GM12801 (cell line): ENCODE measurements around the gene SMAD3.

Experiments used
- CTCF ChIP-seq: IDR thresholded peaks from one replicate; pipeline ENCODE4 v1.5.1; 2011; ENCODE audit warnings: control low read depth; ENCODE audit not compliant: insufficient read length; ENCODE audit errors: extremely low read depth

SMAD3 gene

GRCh38 chr15:67130673-67131601, 65.5 kb downstream of the SMAD3 start:
- no peak for TF ChIP-seq CTCF

GRCh38 chr15:67132276-67132675, 66.9 kb downstream of the SMAD3 start:
- TF ChIP-seq CTCF: no peak

- no peak for TF ChIP-seq CTCF
These were observed 67.6 kb downstream of the SMAD3 start for GRCh38 chr15:67133026-67133425.

GRCh38 chr15:67133738-67134066, 68.3 kb downstream of the SMAD3 start:
- TF ChIP-seq CTCF: no peak

- no peak for TF ChIP-seq CTCF
These were observed 68.9 kb downstream of the SMAD3 start for GRCh38 chr15:67134067-67134838.

- TF ChIP-seq CTCF: no peak
These were observed 69.6 kb downstream of the SMAD3 start for GRCh38 chr15:67134871-67135492.

GRCh38 chr15:67135494-67135893, 70.1 kb downstream of the SMAD3 start:
- no peak for TF ChIP-seq CTCF
